IMR-90 (cell line): ENCODE measurements around the gene TENM4. TPM values are rescaled to one million over a fixed set of nuclear protein-coding genes. Genes with fewer than 3 reads are reported as not detected.

Source experiments
- ATAC-seq: fragments of 200-7000 bp; cut with Tn5 transposase; 2 replicates; pipeline ENCODE4 v1.9.1; 2020; ENCODE audit warnings: low read depth, mild to moderate bottlenecking, moderate library complexity
- BruUV-seq: library from RNA; stranded (reverse); fragments of 400-500 nt; replicated peaks from 2 replicates; lab custom pipeline; 2021; lab: Mats Ljungman, UMichigan
- CTCF ChIA-PET: fragments of 300-600 bp; formaldehyde crosslinking; extraction: SDS; loops from one replicate; lab custom pipeline; 2021; ENCODE audit warnings: antibody characterized with exemption; lab: Yijun Ruan, JAX
- POLR2A ChIA-PET: fragments of 300-600 bp; sonication (Branson Sonifier 250); formaldehyde crosslinking; loops from one replicate; lab custom pipeline; 2022; ENCODE audit warnings: antibody characterized with exemption; ENCODE audit not compliant: unreplicated experiment; lab: Charles Lee
- DNase-seq: peaks from one replicate; pipeline ENCODE4 v3.0.0; 2013
- H2AFZ ChIP-seq: replicated peaks from 2 replicates; pipeline ENCODE3; 2013; ENCODE audit warnings: low read length, mild to moderate bottlenecking; ENCODE audit not compliant: poor library complexity
- H2AK5ac ChIP-seq: 2 replicates; pipeline ENCODE4 v1.6.1; 2013; ENCODE audit warnings: low read depth, low read length, inconsistent platforms
- H2AK9ac ChIP-seq: replicated peaks from 2 replicates; pipeline ENCODE3; 2013; ENCODE audit warnings: mild to moderate bottlenecking, low read depth, low read length, moderate library complexity; ENCODE audit not compliant: poor library complexity
- H2BK120ac ChIP-seq: 2 replicates; pipeline ENCODE4 v1.6.1; 2013; ENCODE audit warnings: low read depth, low read length, inconsistent platforms
- H2BK15ac ChIP-seq: 3 replicates; pipeline ENCODE4 v1.6.1; 2013; ENCODE audit warnings: low read depth, low read length, inconsistent platforms
- H2BK20ac ChIP-seq: 2 replicates; pipeline ENCODE4 v1.6.1; 2013; ENCODE audit warnings: low read depth, mild to moderate bottlenecking, inconsistent platforms, low read length, moderate library complexity
- H2BK5ac ChIP-seq: 2 replicates; pipeline ENCODE4 v1.6.1; 2013; ENCODE audit warnings: mild to moderate bottlenecking, low read depth, low read length, inconsistent platforms; ENCODE audit not compliant: poor library complexity, severe bottlenecking
- H3K14ac ChIP-seq: replicated peaks from 2 replicates; pipeline ENCODE4 v1.6.1; 2013; ENCODE audit warnings: low read depth, low read length, inconsistent platforms
- H3K18ac ChIP-seq: 2 replicates; pipeline ENCODE4 v1.6.1; 2013; ENCODE audit warnings: low read depth, low read length, control low read depth
- H3K23ac ChIP-seq: 2 replicates; pipeline ENCODE4 v1.6.1; 2013; ENCODE audit warnings: low read depth, low read length, inconsistent platforms
- H3K27ac ChIP-seq: 2 replicates; pipeline ENCODE4 v1.5.1; 2013; ENCODE audit warnings: mild to moderate bottlenecking, control low read depth, low read length; ENCODE audit not compliant: insufficient read depth
- H3K27me3 ChIP-seq: 2 replicates; pipeline ENCODE4 v1.6.1; 2013; ENCODE audit warnings: low read length; ENCODE audit not compliant: control insufficient read depth, insufficient read depth
- H3K36me3 ChIP-seq: 2 replicates; pipeline ENCODE4 v1.6.1; 2013; ENCODE audit warnings: low read length, mixed read lengths; ENCODE audit not compliant: control insufficient read depth, insufficient read depth
- H3K4ac ChIP-seq: 2 replicates; pipeline ENCODE4 v1.6.1; 2013; ENCODE audit warnings: low read depth, low read length, inconsistent platforms
- H3K4me1 ChIP-seq: 2 replicates; pipeline ENCODE4 v1.6.1; 2013; ENCODE audit warnings: low read length, mixed read lengths; ENCODE audit not compliant: control insufficient read depth, insufficient read depth
- H3K4me2 ChIP-seq: 2 replicates; pipeline ENCODE4 v1.6.1; 2013; ENCODE audit warnings: low read depth, mild to moderate bottlenecking, control low read depth, low read length, moderate library complexity
- H3K4me3 ChIP-seq: 2 replicates; pipeline ENCODE4 v1.5.1; 2013; ENCODE audit warnings: low read depth, mild to moderate bottlenecking, control low read depth, low read length, moderate library complexity; ENCODE audit not compliant: insufficient read depth
- H3K56ac ChIP-seq: 2 replicates; pipeline ENCODE4 v1.6.1; 2013; ENCODE audit warnings: low read length, inconsistent platforms; ENCODE audit not compliant: insufficient read depth; ENCODE audit errors: extremely low read depth
- H3K79me1 ChIP-seq, 2 experiments: 2 replicates each; pipeline ENCODE4 v1.6.1; 2013; ENCODE audit warnings: low read length in 2 of 2, inconsistent platforms in 1 of 2, low read depth in 1 of 2
- H3K9ac ChIP-seq: 2 replicates; pipeline ENCODE4 v1.6.1; 2013; ENCODE audit warnings: low read depth, low read length, control low read depth
- H3K9me1 ChIP-seq: 2 replicates; pipeline ENCODE4 v1.6.1; 2013; ENCODE audit warnings: low read length, inconsistent platforms; ENCODE audit not compliant: insufficient read depth
- H3K9me3 ChIP-seq: 2 replicates; pipeline ENCODE4 v1.6.1; 2013; ENCODE audit warnings: low read length; ENCODE audit not compliant: control insufficient read depth, insufficient read depth
- H4K20me1 ChIP-seq: 2 replicates; pipeline ENCODE4 v1.6.1; 2013; ENCODE audit warnings: low read length, inconsistent platforms; ENCODE audit not compliant: insufficient read depth
- H4K5ac ChIP-seq: 2 replicates; pipeline ENCODE4 v1.6.1; 2013; ENCODE audit warnings: mild to moderate bottlenecking, low read depth, low read length, control low read depth
- H4K8ac ChIP-seq, 2 experiments: 2 replicates each; pipeline ENCODE4 v1.6.1; 2013; ENCODE audit warnings: low read depth in 2 of 2, low read length in 2 of 2, control low read depth in 1 of 2, inconsistent platforms in 1 of 2
- H4K91ac ChIP-seq: 2 replicates; pipeline ENCODE4 v1.6.1; 2013; ENCODE audit warnings: low read depth, low read length, inconsistent platforms; ENCODE audit not compliant: insufficient read depth
- BHLHE40 ChIP-seq: fragments of 150-350 bp; IDR thresholded peaks from 2 replicates; pipeline ENCODE4 v1.6.1; 2016; ENCODE audit warnings: mild to moderate bottlenecking, low read depth, low read length
- CEBPB ChIP-seq: IDR thresholded peaks from 2 replicates; pipeline ENCODE4 v1.6.1; 2012; ENCODE audit warnings: low read depth, low read length, improper control_type of control experiment
- CHD1 ChIP-seq: IDR thresholded peaks from 2 replicates; pipeline ENCODE4 v1.6.1; 2012; ENCODE audit warnings: low read depth, low read length, improper control_type of control experiment
- FOS ChIP-seq: fragments of 150-350 bp; IDR thresholded peaks from 2 replicates; pipeline ENCODE4 v1.6.1; 2016; ENCODE audit warnings: low read depth, low read length
- MAFK ChIP-seq: IDR thresholded peaks from 2 replicates; pipeline ENCODE4 v1.6.1; 2012; ENCODE audit warnings: low read depth, low read length, improper control_type of control experiment
- MAZ ChIP-seq: IDR thresholded peaks from 2 replicates; pipeline ENCODE4 v1.6.1; 2012; ENCODE audit warnings: low read depth, mild to moderate bottlenecking, low read length, improper control_type of control experiment, moderate library complexity, borderline replicate concordance
- MXI1 ChIP-seq: IDR thresholded peaks from 2 replicates; pipeline ENCODE4 v1.6.1; 2012; ENCODE audit warnings: low read depth, mild to moderate bottlenecking, low read length, moderate library complexity, borderline replicate concordance
- NFE2L2 ChIP-seq: fragments of 150-350 bp; IDR thresholded peaks from 2 replicates; pipeline ENCODE4 v1.6.1; 2016; ENCODE audit warnings: low read depth, mild to moderate bottlenecking, low read length
- POLR2A ChIP-seq: IDR thresholded peaks from 2 replicates; pipeline ENCODE4 v1.6.1; 2012; ENCODE audit warnings: mild to moderate bottlenecking, low read depth, low read length
- RAD21 ChIP-seq: IDR thresholded peaks from 2 replicates; pipeline ENCODE4 v1.6.1; 2012; ENCODE audit warnings: low read length, improper control_type of control experiment
- RCOR1 ChIP-seq: IDR thresholded peaks from 2 replicates; pipeline ENCODE4 v1.6.1; 2012; ENCODE audit warnings: mild to moderate bottlenecking, low read length, improper control_type of control experiment; ENCODE audit not compliant: insufficient replicate concordance
- RFX5 ChIP-seq: IDR thresholded peaks from 2 replicates; pipeline ENCODE4 v1.8.0; 2012; ENCODE audit warnings: low read depth, mild to moderate bottlenecking, low read length, moderate library complexity
- SMC3 ChIP-seq: fragments of 150-350 bp; IDR thresholded peaks from 2 replicates; pipeline ENCODE4 v1.6.1; 2016; ENCODE audit warnings: low read depth, mild to moderate bottlenecking, antibody characterized with exemption, low read length, moderate library complexity
- WGBS, 2 experiments: methylation state at CpG; one replicate each; pipeline versions ENCODE4 v1.1.5 to v1.1.7; 2013; ENCODE audit warnings: missing lambda C conversion rate in 2 of 2; ENCODE audit not compliant: insufficient read length in 1 of 2; ENCODE audit errors: extremely low coverage in 2 of 2; 5-methylcytosine and 5-hydroxymethylcytosine counted together
- dilution Hi-C: fragments of 300-500 bp; cut with HindIII; formaldehyde crosslinking; loops from one replicate; pipeline ENCODE4 v1.14.3; 2018; ENCODE audit warnings: low sequenced_read_pairs; ENCODE audit not compliant: unreplicated experiment
- in situ Hi-C: fragments of 300-500 bp; cut with MboI; formaldehyde crosslinking; loops from 3 replicates; pipeline ENCODE4 v1.14.3; 2019; ENCODE audit warnings: low sequenced_read_pairs, inconsistent platforms, mixed read lengths
- intact Hi-C: fragments of 100-400 bp; cut with micrococcal nuclease; formaldehyde crosslinking; loops from 2 replicates; pipeline ENCODE4 v1.10.0; 2022
- polyA plus RNA-seq, 3 experiments: library from polyadenylated mRNA; depleted of rRNA; stranded (reverse); fragments of >200 nt; gene quantifications; 2 replicates each; pipeline ENCODE4 v1.2.3, GENCODE V29; 2012; ENCODE audit warnings: low replicate concordance in 1 of 3
- total RNA-seq: library from RNA; depleted of rRNA; stranded (reverse); fragments of >200 nt; gene quantifications from 2 replicates; pipeline ENCODE4 v1.2.3, GENCODE V29; 2012
- TF ChIP-seq, protein P1 (sequence below): fragments of 150-350 bp; IDR thresholded peaks from 2 replicates; pipeline ENCODE4 v1.6.1; 2017; ENCODE audit warnings: mild to moderate bottlenecking, antibody characterized with exemption, low read length, low read depth
- TF ChIP-seq, protein P2 (sequence below): conservative IDR thresholded peaks from 2 replicates; pipeline ENCODE4 v1.5.1; 2012; ENCODE audit warnings: mild to moderate bottlenecking, low read depth, low read length, improper control_type of control experiment
- TF ChIP-seq, protein P3 (sequence below): fragments of 150-350 bp; IDR thresholded peaks from 2 replicates; pipeline ENCODE4 v1.6.1; 2016; ENCODE audit warnings: low read depth, mild to moderate bottlenecking, low read length, moderate library complexity, borderline replicate concordance

The TENM4 gene
- total and polyA plus RNA-seq, 2 of the 4 experiments (the other 2 are of a cell fraction), result 7.4 to 9.0 TPM

DNA sequence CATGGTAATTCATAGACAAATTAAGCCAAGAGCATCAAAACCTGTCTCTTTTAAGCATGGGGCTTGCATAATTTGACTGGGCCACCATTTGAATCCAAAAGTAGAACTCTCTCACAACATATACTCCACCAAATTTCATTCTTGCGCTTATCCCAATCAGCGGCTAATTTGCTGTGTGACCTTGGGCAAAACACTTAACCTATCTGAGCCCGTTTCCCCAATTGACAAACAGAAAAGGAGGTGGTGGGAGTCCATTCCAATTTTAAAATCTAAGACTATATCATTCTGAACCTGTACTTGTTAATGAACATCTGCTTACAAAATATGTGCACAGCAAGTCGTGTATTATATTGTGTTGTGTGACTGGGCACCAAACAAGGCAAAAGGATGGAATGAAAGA, 528.1 kb downstream of the TENM4 start:
- no peak overlapping the region for H3K27ac ChIP-seq
- 0 out of 2 replicates have a peak, but pooled peaks cover 3% of the 10 kb centered on the region for H3K27me3 ChIP-seq
- BruUV-seq, result no TSS peak
- ChIA-PET CTCF (no interaction called here), POLR2A (no interaction called here)
- H3K79me1 ChIP-seq, result no peaks in the 10 kb centered on the region
- no peak for DNase-seq
- intact Hi-C loops, result no loop called here
- no peaks in the 10 kb centered on the region for H3K36me3 ChIP-seq
- no peak overlapping the region for H2AK5ac ChIP-seq
- no peak overlapping the region for H4K5ac ChIP-seq
- H3K4ac ChIP-seq, result no peak overlapping the region
- H4K8ac ChIP-seq, result no peak overlapping the region
- dilution Hi-C loops, result no loop called here
- no peak overlapping the region for H2AFZ ChIP-seq
- H3K4me1 ChIP-seq, result no peaks in the 10 kb centered on the region
- H3K4me3 ChIP-seq, result no peak overlapping the region
- no peaks in the 10 kb centered on the region for H3K9me3 ChIP-seq
- H4K20me1 ChIP-seq, result no peaks in the 10 kb centered on the region
- TF ChIP-seq NFE2L2 (no peak), RCOR1 (no peak), RAD21 (no peak), RFX5 (no peak), CHD1 (no peak), CEBPB (no peak), MAFK (no peak), FOS (no peak), BHLHE40 (no peak), MXI1 (no peak), SMC3 (no peak), MAZ (no peak), POLR2A (no peak)
- TF ChIP-seq, protein P1, sequence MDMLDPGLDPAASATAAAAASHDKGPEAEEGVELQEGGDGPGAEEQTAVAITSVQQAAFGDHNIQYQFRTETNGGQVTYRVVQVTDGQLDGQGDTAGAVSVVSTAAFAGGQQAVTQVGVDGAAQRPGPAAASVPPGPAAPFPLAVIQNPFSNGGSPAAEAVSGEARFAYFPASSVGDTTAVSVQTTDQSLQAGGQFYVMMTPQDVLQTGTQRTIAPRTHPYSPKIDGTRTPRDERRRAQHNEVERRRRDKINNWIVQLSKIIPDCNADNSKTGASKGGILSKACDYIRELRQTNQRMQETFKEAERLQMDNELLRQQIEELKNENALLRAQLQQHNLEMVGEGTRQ, result no peak
- TF ChIP-seq, protein P2, sequence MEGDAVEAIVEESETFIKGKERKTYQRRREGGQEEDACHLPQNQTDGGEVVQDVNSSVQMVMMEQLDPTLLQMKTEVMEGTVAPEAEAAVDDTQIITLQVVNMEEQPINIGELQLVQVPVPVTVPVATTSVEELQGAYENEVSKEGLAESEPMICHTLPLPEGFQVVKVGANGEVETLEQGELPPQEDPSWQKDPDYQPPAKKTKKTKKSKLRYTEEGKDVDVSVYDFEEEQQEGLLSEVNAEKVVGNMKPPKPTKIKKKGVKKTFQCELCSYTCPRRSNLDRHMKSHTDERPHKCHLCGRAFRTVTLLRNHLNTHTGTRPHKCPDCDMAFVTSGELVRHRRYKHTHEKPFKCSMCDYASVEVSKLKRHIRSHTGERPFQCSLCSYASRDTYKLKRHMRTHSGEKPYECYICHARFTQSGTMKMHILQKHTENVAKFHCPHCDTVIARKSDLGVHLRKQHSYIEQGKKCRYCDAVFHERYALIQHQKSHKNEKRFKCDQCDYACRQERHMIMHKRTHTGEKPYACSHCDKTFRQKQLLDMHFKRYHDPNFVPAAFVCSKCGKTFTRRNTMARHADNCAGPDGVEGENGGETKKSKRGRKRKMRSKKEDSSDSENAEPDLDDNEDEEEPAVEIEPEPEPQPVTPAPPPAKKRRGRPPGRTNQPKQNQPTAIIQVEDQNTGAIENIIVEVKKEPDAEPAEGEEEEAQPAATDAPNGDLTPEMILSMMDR, result no peak
- TF ChIP-seq, protein P3, sequence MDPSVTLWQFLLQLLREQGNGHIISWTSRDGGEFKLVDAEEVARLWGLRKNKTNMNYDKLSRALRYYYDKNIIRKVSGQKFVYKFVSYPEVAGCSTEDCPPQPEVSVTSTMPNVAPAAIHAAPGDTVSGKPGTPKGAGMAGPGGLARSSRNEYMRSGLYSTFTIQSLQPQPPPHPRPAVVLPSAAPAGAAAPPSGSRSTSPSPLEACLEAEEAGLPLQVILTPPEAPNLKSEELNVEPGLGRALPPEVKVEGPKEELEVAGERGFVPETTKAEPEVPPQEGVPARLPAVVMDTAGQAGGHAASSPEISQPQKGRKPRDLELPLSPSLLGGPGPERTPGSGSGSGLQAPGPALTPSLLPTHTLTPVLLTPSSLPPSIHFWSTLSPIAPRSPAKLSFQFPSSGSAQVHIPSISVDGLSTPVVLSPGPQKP, result no peak
- ATAC-seq, result no peak
- no peak overlapping the region for H2BK20ac ChIP-seq
- in situ Hi-C loops, result no loop called here
- no peak overlapping the region for H2BK15ac ChIP-seq
- no peak overlapping the region for H2AK9ac ChIP-seq
- no peak overlapping the region for H3K9ac ChIP-seq
- H3K23ac ChIP-seq, result no peak overlapping the region
- no peak overlapping the region for H3K4me2 ChIP-seq
- peaks cover 4% of the 10 kb centered on the region; the same call in 1 of the 2 replicates for H3K9me1 ChIP-seq
- no peak overlapping the region for H4K91ac ChIP-seq
- no peak overlapping the region for H3K14ac ChIP-seq
- no peak overlapping the region for H2BK120ac ChIP-seq
- no peak overlapping the region for H3K18ac ChIP-seq
- WGBS, 2 experiments, result no CpG with 5 or more reads among the region's 4 CpGs
- H2BK5ac ChIP-seq, result no peak overlapping the region
- no peak overlapping the region for H3K56ac ChIP-seq
